ENCODE measurements around the gene ERGIC1.
A peak's percentile ranks its signal among the peaks of the same experiment; 100 is the strongest.

The ERGIC1 gene

DNA sequence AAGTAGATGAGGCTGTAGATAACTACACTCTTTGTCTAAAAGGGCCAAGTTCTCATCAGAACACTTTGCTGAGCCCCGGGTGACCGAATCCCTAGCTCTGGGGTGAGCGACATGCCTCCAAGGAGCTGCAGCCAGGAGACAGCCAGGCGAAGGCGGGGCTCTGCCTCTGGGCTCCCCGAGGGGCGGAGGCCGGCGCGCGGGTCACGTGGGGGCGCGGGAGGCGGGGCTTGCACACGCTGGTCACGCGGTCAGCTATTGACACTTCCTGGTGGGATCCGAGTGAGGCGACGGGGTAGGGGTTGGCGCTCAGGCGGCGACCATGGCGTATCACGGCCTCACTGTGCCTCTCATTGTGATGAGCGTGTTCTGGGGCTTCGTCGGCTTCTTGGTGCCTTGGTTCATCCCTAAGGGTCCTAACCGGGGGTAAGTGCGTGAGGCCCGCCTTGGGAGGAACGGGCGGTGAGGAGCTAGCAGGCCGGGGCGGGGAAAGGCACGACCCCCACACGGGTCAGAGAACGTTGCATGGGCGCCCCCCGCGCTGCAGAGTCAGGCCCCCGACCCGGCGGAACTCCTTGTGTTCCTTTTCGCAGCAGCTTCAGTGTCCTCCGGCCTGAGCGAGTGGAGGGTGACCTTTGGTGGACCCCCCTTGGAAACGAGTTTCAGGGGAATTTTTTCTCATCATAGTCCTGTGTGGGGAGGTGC lies 149.6 kb downstream of the ERGIC1 start, which contains the start of gene ATP6V0E1:
TSS of gene ATP6V0E1 (plus strand) at position 230 of the 702 bp plus-strand sequence. CDS start at position 320, 90 bp downstream.
- peak; percentile 75 for DNase-seq (ENCODE audit: low spot score)

DNA sequence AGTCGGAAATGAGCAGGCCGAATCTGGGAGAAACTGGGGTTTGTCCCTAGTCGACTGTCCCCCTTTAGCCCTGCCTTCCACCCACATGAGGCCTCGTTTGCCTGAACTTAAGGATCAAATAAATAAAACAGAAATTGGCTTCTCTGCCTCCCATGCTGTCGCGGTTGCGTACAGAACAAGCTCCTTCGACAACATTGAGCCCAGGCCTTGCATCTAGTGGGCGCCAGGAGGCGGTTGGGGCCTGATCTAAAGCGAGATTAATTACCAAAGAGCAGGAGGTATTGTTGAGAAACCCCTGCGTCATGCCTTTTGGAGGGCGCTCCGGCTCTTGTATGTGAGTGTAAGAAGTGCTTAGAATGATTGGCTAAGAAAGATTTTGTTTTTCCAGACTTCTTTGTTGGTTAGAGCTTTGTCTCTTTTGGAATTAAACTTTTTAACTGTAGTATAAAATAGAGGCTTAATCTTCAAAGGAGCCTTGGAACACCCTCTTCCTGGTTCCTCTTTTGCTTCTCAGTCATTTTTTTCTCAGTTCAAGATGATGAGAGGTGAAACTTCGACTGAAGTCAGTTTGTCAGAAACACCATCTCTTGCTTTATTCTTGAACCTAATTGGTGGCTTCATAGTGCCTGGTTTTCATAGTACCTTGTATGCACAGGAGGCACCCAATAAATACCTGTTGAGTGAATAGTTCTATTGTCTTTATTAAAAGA lies 150.3 kb downstream of the ERGIC1 start:
- DNase-seq (ENCODE audit: low spot score), result peak; percentile 32

DNA sequence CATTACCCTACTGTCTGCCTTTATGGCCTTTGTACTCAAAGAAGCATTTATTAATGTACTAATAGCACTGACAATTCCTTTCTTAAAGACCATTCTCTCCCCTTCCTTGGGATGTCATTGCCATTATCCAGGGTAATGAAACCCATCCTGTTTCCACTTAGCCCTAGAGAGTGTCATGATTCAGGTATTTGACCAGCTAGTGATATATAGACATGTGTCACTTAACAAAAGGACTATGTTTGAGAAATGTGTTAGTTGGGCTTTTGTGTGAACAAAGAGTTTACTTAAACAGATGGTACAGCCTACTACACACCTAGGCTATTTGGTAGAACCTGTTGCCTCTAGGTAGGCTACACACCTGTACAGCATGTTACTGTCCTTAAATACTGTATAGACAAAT lies 151.5 kb downstream of the ERGIC1 start:
- DNase-seq (ENCODE audit: low spot score), result no peak

DNA sequence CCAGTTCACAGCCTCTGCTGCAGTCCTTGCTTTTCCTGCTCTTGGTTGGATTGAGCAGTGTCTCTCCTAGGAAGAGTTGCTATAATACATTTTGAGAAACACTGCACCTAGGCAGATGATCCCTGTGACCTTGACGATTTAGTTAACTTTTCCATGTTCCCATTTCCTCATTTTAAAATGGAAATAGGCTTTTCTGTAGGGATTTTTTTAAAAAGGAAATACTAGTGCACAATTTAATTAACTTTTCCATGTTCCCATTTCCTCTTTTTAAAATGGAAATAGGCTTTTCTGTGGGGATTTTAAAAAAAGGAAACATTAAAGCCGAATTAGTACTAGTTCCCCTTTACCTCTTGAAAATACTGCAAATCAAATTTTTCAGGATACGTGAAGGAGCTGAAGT lies 154.2 kb downstream of the ERGIC1 start:
- no peak for DNase-seq (ENCODE audit: low spot score)

DNA sequence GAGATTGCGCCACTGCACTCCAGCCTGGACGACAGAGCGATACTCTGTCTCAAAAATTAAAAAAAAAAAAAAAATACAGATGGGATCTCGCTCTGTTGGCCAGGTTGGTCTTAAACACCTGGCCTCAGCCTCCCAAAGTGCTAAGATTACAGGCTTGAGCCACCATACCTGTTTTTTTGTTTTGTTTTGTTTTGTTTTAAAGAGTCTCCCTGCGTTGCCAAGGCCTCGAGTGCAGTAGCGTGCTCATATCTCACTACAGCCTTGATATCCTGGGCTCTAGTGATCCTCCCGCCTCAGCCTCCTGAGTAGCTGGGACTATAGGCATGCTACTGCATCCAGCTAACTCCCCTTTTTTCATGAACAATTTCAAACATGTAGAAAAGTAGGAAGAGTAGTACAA lies 156.7 kb downstream of the ERGIC1 start:
- no peak for DNase-seq (ENCODE audit: low spot score)

DNA sequence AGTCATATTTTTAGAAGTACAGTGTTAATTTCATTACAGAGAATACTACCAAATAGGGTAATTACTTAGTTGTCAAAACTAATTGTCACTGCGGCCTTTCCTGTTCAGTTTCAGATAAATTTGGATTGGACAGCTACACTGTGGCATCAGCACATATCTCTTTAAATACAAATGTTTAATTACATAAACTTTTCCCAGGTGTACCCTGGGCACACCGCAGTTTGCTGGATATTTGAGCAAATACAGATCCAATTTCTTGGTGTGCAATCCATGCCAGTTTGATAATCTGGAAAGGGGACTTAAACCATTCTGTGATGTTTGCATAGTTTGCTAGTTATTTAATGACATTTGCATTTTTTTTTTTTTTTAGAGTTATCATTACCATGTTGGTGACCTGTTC lies 160.4 kb downstream of the ERGIC1 start:
- DNase-seq (ENCODE audit: low spot score), result no peak

DNA sequence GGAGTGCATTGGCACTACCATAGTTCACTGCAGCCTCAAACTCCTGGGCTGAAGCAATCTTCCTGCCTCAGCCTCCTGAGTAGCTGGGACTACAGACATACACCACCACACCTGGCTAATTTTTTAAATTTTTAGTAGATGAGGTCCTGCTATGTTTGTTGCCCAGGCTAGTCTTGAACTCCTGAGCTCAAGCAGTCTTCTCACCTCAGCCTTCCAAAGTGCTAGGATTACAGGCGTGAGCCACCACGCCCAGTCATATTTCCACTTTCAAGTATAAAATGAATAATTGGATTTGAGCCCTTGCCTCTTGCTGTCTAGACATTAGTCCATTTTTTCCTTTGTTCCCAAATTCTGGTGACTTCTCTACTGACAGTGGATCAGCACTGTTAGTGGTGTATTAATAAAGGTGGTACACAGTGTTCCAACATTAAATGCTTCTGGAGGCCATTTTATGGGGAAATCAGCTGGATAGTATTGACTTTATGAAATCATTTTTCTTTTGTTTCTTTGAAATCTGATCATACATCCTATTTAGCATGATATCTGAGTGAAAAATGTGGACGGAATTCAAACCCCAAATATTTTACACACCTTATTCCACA lies 165.4 kb downstream of the ERGIC1 start:
- no peak for DNase-seq (ENCODE audit: low spot score)

DNA sequence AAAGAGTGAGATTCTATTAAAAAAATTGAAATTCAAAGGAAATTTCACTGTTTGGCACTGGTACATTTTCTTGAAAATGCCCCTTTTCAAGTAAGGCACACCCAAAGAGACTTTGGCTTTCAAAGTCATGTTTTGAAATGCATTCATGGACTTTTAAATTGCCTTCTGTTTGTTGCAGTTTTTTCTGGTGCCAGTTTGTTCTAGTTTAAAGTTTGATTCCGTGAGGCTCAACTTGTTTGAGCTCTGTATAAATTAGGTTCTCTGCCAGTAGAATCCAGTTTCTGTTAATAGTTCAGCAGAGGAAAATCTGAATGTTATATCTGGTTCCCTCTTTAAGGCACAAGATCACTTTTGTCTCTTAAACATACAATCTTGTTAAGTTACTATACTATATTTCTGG lies 165.9 kb downstream of the ERGIC1 start:
- no peak for DNase-seq (ENCODE audit: low spot score)

DNA sequence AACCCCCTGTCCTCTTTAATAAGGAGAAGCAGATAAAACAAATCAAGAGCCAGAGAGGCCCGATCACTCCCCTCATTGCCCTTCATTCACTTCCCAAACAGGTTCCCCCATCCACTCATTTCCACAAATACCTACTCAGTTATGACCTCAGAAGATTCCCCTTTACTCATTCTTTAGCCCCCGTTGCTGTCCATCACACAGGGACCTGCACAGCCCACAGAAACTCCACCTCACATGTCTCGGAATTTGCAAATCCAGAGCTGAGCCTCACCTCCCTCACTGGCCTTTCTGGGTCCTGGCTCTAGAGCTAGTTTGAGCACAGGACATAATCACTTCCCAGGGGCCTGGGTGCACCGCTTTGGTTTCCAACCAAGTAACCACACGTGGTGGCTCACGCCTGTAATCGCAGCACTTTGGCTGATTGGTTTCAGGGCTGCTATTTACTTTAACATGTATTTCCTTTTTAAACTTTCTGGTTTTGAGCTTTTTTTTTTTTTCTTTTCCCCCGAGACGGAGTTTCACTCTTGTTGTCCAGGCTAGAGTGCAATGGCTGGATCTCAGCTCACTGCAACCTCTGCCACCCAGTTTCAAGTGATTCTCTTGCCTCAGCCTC lies 167.3 kb downstream of the ERGIC1 start:
- DNase-seq (ENCODE audit: low spot score), result no peak
